Liver (tissue), 9 donors: ENCODE data around the gene MYO18A. TPM values are rescaled to one million over a fixed set of nuclear protein-coding genes. Genes with fewer than 3 reads are reported as not detected.

Source experiments
- DNase-seq: peaks from one replicate; pipeline ENCODE4 v3.0.0-alpha.2; 2017; ENCODE audit warnings: low spot score
- H3K27ac ChIP-seq, 2 donors: one replicate each; pipeline ENCODE4 v1.7.0; 2013; ENCODE audit warnings: inconsistent platforms in 2 of 2, low read length in 2 of 2, control low read depth in 1 of 2, low read depth in 1 of 2, mild to moderate bottlenecking in 1 of 2
- H3K27me3 ChIP-seq, 4 donors: one replicate each; pipeline versions ENCODE4 v1.6.1 to v1.7.0; 2013; ENCODE audit warnings: low read length in 3 of 4, inconsistent platforms in 1 of 4, mild to moderate bottlenecking in 1 of 4, moderate library complexity in 1 of 4; ENCODE audit not compliant: control insufficient read depth in 4 of 4, insufficient read depth in 4 of 4
- H3K36me3 ChIP-seq, 4 donors: one replicate each; pipeline versions ENCODE4 v1.6.1 to v1.7.0; 2013; ENCODE audit warnings: low read length in 3 of 4, mild to moderate bottlenecking in 3 of 4, low read depth in 1 of 4, moderate library complexity in 1 of 4; ENCODE audit not compliant: control insufficient read depth in 4 of 4, insufficient read depth in 3 of 4
- H3K4me1 ChIP-seq, 4 donors: one replicate each; pipeline versions ENCODE4 v1.6.1 to v1.7.0; 2013; ENCODE audit warnings: low read length in 3 of 4, mild to moderate bottlenecking in 3 of 4, moderate library complexity in 1 of 4; ENCODE audit not compliant: control insufficient read depth in 4 of 4, insufficient read depth in 4 of 4
- H3K4me3 ChIP-seq, 3 donors: one replicate each; pipeline versions ENCODE4 v1.6.1 to v1.7.0; 2013; ENCODE audit warnings: low read length in 3 of 3, control low read depth in 1 of 3, low read depth in 1 of 3, mild to moderate bottlenecking in 1 of 3
- H3K9ac ChIP-seq, 2 donors: one replicate each; pipeline ENCODE4 v1.7.0; 2013; ENCODE audit warnings: low read length in 2 of 2, mild to moderate bottlenecking in 2 of 2, moderate library complexity in 2 of 2, control low read depth in 1 of 2, low read depth in 1 of 2
- H3K9me3 ChIP-seq, 4 donors: one replicate each; pipeline versions ENCODE4 v1.6.1 to v1.7.0; 2013; ENCODE audit warnings: low read length in 3 of 4; ENCODE audit not compliant: control insufficient read depth in 4 of 4
- ATF3 ChIP-seq: IDR thresholded peaks from 2 replicates; pipeline ENCODE4 v1.6.1; 2016; ENCODE audit warnings: antibody characterized with exemption
- EGR1 ChIP-seq, 2 donors: IDR thresholded peaks; 2 replicates each; pipeline ENCODE4 v1.6.1; 2016 to 2018; ENCODE audit warnings: antibody characterized with exemption in 2 of 2, low read depth in 2 of 2
- FOXA1 ChIP-seq: IDR thresholded peaks from 2 replicates; pipeline ENCODE4 v1.6.1; 2016; ENCODE audit warnings: antibody characterized with exemption
- FOXA2 ChIP-seq: IDR thresholded peaks from 2 replicates; pipeline ENCODE4 v1.6.1; 2016; ENCODE audit warnings: antibody characterized with exemption
- GABPA ChIP-seq, 2 donors: IDR thresholded peaks in 1 of 2; conservative IDR thresholded peaks in 1 of 2; 2 replicates each; pipeline ENCODE4 v1.6.1; 2016; ENCODE audit warnings: antibody characterized with exemption in 2 of 2, mild to moderate bottlenecking in 1 of 2, moderate library complexity in 1 of 2
- HNF4A ChIP-seq, 2 donors: conservative IDR thresholded peaks; 2 replicates each; pipeline ENCODE4 v1.6.1; 2016; ENCODE audit warnings: antibody characterized with exemption in 2 of 2, mild to moderate bottlenecking in 2 of 2
- JUND ChIP-seq, 2 donors: IDR thresholded peaks; 2 replicates each; pipeline ENCODE4 v1.6.1; 2016; ENCODE audit warnings: antibody characterized with exemption in 2 of 2
- NR2F2 ChIP-seq: IDR thresholded peaks from 2 replicates; pipeline ENCODE4 v1.6.1; 2016; ENCODE audit warnings: antibody characterized with exemption
- REST ChIP-seq: IDR thresholded peaks from 2 replicates; pipeline ENCODE4 v1.6.1; 2016; ENCODE audit warnings: antibody characterized with exemption, mild to moderate bottlenecking
- RXRA ChIP-seq, 2 donors: IDR thresholded peaks; 2 replicates each; pipeline ENCODE4 v1.6.1; 2017 to 2018; ENCODE audit warnings: antibody characterized with exemption in 2 of 2, mild to moderate bottlenecking in 1 of 2
- SP1 ChIP-seq: IDR thresholded peaks from 2 replicates; pipeline ENCODE4 v1.6.1; 2018; ENCODE audit warnings: antibody characterized with exemption, mild to moderate bottlenecking
- YY1 ChIP-seq: IDR thresholded peaks from 2 replicates; pipeline ENCODE4 v1.6.1; 2016; ENCODE audit warnings: antibody characterized with exemption, mild to moderate bottlenecking
- WGBS: extraction: QIAGEN DNeasy Blood & Tissue Kit; methylation state at CpG from one replicate; pipeline ENCODE4 v1.1.7; 2013; 5-methylcytosine and 5-hydroxymethylcytosine counted together
- polyA plus RNA-seq, 2 donors: library from polyadenylated mRNA; stranded (reverse) in 1 of 2; unstranded in 1 of 2; fragments of 200-250 nt in 1 of 2; fragments of >200 nt in 1 of 2; fragmentation: Nextera tagmentation in 1 of 2; extraction: Ambion mirVana in 1 of 2; gene quantifications; one replicate each; pipeline versions ENCODE4 v1.2.1 to v1.2.3, GENCODE V29; 2013 to 2015
- total RNA-seq, 2 donors: library from RNA; depleted of rRNA; stranded (reverse); fragments of >200 nt; gene quantifications; one replicate each; pipeline ENCODE4 v1.2.3, GENCODE V29; 2014
- TF ChIP-seq, protein P1 (sequence below): IDR thresholded peaks from 2 replicates; pipeline ENCODE4 v1.6.1; 2016; ENCODE audit warnings: antibody characterized with exemption
- donor health status: healthy.
- donor health status: healthy.
- donor health status: healthy.
- donor health status: healthy.
- donor health status: healthy.

Gene MYO18A
- total and polyA plus RNA-seq, 4 donors: 26.3 to 81.6 (median 37.3) TPM

DNA sequence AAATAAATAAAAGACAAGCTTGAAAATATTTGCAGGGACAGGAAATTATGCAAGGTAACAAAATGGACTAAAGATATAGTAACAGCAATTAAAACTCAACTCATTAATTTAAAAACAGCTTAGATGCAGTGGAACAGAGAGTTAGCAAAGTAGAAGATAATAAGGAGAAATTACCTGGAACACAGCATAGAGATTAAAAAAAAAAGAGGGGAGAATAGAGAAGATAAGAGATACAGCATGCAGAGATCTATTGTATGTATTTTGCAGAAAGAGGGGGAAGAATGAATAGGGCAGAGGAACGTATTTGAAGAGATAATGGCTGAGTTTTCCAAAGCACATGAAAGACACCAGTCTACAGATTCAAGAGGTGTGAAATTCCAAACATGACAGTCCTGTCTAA is 145.7 kb downstream of the MYO18A start:
- Histone ChIP-seq H3K9me3 (peaks cover 0 to 5% (median 0%) of the 10 kb centered on the region in 4 donors), H3K4me1 (peaks cover 0 to 4% (median 2%) of the 10 kb centered on the region in 4 donors), H3K4me3 (no peak overlapping the region), H3K27ac (no peak overlapping the region), H3K9ac (no peak overlapping the region), H3K36me3 (no peaks in the 10 kb centered on the region), H3K27me3 (no peaks in the 10 kb centered on the region)
- WGBS: 71% methylated on average over 1 of the region's 1 CpG
- TF ChIP-seq ATF3 (no peak), FOXA1 (no peak), EGR1 (IDR thresholded peaks at IDR 0.05; ENCODE audit: low read depth in 2 of 2) (no peak), NR2F2 (no peak), SP1 (no peak), RXRA (IDR thresholded peaks at IDR 0.05) (no peak), REST (no peak), YY1 (no peak), JUND (IDR thresholded peaks at IDR 0.05) (no peak), HNF4A (conservative IDR thresholded peaks at IDR 0.05) (no peak)
- TF ChIP-seq, protein P1, sequence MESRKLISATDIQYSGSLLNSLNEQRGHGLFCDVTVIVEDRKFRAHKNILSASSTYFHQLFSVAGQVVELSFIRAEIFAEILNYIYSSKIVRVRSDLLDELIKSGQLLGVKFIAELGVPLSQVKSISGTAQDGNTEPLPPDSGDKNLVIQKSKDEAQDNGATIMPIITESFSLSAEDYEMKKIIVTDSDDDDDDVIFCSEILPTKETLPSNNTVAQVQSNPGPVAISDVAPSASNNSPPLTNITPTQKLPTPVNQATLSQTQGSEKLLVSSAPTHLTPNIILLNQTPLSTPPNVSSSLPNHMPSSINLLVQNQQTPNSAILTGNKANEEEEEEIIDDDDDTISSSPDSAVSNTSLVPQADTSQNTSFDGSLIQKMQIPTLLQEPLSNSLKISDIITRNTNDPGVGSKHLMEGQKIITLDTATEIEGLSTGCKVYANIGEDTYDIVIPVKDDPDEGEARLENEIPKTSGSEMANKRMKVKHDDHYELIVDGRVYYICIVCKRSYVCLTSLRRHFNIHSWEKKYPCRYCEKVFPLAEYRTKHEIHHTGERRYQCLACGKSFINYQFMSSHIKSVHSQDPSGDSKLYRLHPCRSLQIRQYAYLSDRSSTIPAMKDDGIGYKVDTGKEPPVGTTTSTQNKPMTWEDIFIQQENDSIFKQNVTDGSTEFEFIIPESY: no peak
- no peak for DNase-seq

GRCh38 chr17:29032857-29033197 is 147.4 kb downstream of the MYO18A start:
- 50% methylated on average over 6 of the region's 6 CpGs for WGBS
- no peaks in the 10 kb centered on the region for H3K4me1 ChIP-seq
- H3K36me3 ChIP-seq: no peaks in the 10 kb centered on the region
- no peak overlapping the region for H3K9ac ChIP-seq
- no peak for DNase-seq
- no peak overlapping the region for H3K27ac ChIP-seq
- TF ChIP-seq FOXA2: no peak
- TF ChIP-seq GABPA (IDR thresholded peaks at IDR 0.05 in 1 of 2, conservative IDR thresholded peaks at IDR 0.05 in 1 of 2): no peak
- TF ChIP-seq FOXA1: no peak
- H3K4me3 ChIP-seq: no peak overlapping the region
- no peaks in the 10 kb centered on the region for H3K27me3 ChIP-seq
- peaks cover 0 to 5% (median 0%) of the 10 kb centered on the region in 4 donors for H3K9me3 ChIP-seq
